ENCODE data around the gene PRH2. TPM values are rescaled to one million over a fixed set of nuclear protein-coding genes. Genes with fewer than 3 reads are reported as not detected.

The PRH2 gene
- total and polyA plus RNA-seq, 2 of the 8 experiments (the other 6 are each of a cell fraction or from before 2014, with no cell fraction given), result not detected

DNA sequence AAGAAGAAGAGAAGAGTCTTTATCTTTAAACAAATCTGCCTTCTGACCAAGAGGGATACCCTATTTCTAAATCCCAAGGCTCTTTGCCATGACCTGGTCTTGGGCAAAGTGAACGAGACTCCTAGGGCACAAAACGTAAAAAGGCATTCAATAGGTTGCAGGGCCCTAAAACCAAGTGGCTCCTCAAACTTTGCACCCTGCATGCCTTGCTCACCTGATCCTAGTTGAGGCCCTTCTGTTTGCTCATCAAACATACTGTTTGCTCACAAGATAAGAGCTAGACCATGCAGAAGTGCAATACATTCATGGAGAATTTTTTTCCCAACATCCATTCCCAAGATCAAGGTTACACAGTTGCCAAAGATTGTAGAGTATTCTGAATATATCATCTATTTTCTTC, 37.1 kb upstream of the PRH2 start (continued):
- no peak for TF ChIP-seq RNF2 (IDR thresholded peaks at IDR 0.05; ENCODE audit: borderline replicate concordance, low read depth, low read length, missing control alignments, poor library complexity, severe bottlenecking)
